RWPE2 (cell line): ENCODE measurements around the gene UBXN11.

Source experiments
- ATAC-seq: fragments of 200-7000 bp; cut with Tn5 transposase; 3 replicates; pipeline ENCODE4 v1.9.1; 2021; ENCODE audit warnings: low read depth
- DNase-seq: peaks from one replicate; pipeline ENCODE4 v3.0.0-alpha.2; 2020; ENCODE audit warnings: low spot score
- H3K27ac ChIP-seq: fragments of 450-650 bp; 2 replicates; pipeline ENCODE4 v1.5.1; 2017; ENCODE audit warnings: mild to moderate bottlenecking; ENCODE audit not compliant: poor library complexity, severe bottlenecking
- H3K27me3 ChIP-seq: fragments of 250-450 bp; sonication (Bioruptor Pico); 2 replicates; pipeline ENCODE4 v1.5.1; 2021; ENCODE audit warnings: mild to moderate bottlenecking, moderate library complexity; ENCODE audit not compliant: insufficient read depth, poor library complexity, severe bottlenecking
- H3K36me3 ChIP-seq: fragments of 250-450 bp; sonication (Bioruptor Pico); 2 replicates; pipeline ENCODE4 v1.5.1; 2020; ENCODE audit warnings: low read depth, mild to moderate bottlenecking, moderate library complexity
- H3K4me1 ChIP-seq: fragments of 250-450 bp; sonication (Bioruptor Pico); 2 replicates; pipeline ENCODE4 v1.5.1; 2021; ENCODE audit warnings: mild to moderate bottlenecking, moderate library complexity; ENCODE audit not compliant: insufficient read depth, poor library complexity, severe bottlenecking
- H3K4me3 ChIP-seq: fragments of 250-450 bp; sonication (Bioruptor Pico); 2 replicates; pipeline ENCODE4 v1.5.1; 2021; ENCODE audit warnings: mild to moderate bottlenecking, moderate library complexity; ENCODE audit not compliant: severe bottlenecking
- H3K9me3 ChIP-seq: fragments of 250-450 bp; sonication (Bioruptor Pico); 2 replicates; pipeline ENCODE4 v1.5.1; 2021; ENCODE audit warnings: mild to moderate bottlenecking, moderate library complexity; ENCODE audit not compliant: severe bottlenecking
- CTCF ChIP-seq: fragments of 450-650 bp; IDR thresholded peaks from one replicate; pipeline ENCODE4 v1.5.1; 2017; ENCODE audit warnings: mild to moderate bottlenecking, moderate library complexity; ENCODE audit not compliant: poor library complexity, severe bottlenecking

Gene UBXN11

GRCh38 chr1:26257222-26257621 lies 49.2 kb downstream of the UBXN11 start:
- Histone ChIP-seq H3K36me3 (peaks cover 78% of the 10 kb centered on the region), H3K9me3 (no peaks in the 10 kb centered on the region), H3K4me1 (no peaks in the 10 kb centered on the region)

GRCh38 chr1:26254404-26254803 lies 52.0 kb downstream of the UBXN11 start:
- ATAC-seq (no peak), DNase-seq (no peak)
- H3K9me3 ChIP-seq, result no peaks in the 10 kb centered on the region
- no peaks in the 10 kb centered on the region for H3K27me3 ChIP-seq
- H3K4me3 ChIP-seq, result no peak overlapping the region
- no peak for TF ChIP-seq CTCF
- H3K27ac ChIP-seq, result no peak overlapping the region
- H3K4me1 ChIP-seq, result no peaks in the 10 kb centered on the region
- H3K36me3 ChIP-seq, result peaks cover 62% of the 10 kb centered on the region

More at GRCh38 chr1:26257222-26257621, 49.2 kb downstream of the UBXN11 start:
- H3K27ac ChIP-seq, result no peak overlapping the region
- H3K27me3 ChIP-seq, result no peaks in the 10 kb centered on the region
- ATAC-seq, result no peak
- DNase-seq, result no peak
- no peak overlapping the region for H3K4me3 ChIP-seq
- TF ChIP-seq CTCF, result no peak

GRCh38 chr1:26252718-26253117 lies 53.7 kb downstream of the UBXN11 start:
- Histone ChIP-seq H3K9me3 (no peaks in the 10 kb centered on the region), H3K4me1 (no peaks in the 10 kb centered on the region), H3K36me3 (peaks cover 49% of the 10 kb centered on the region), H3K27me3 (no peaks in the 10 kb centered on the region), H3K4me3 (no peak overlapping the region), H3K27ac (no peak overlapping the region)
- no peak for DNase-seq
- no peak for ATAC-seq
- no peak for TF ChIP-seq CTCF

GRCh38 chr1:26239936-26240335 lies 66.5 kb downstream of the UBXN11 start:
- no peak for DNase-seq
- Histone ChIP-seq H3K4me3 (no peak overlapping the region), H3K4me1 (peaks cover 8% of the 10 kb centered on the region), H3K9me3 (no peaks in the 10 kb centered on the region), H3K27ac (no peak overlapping the region), H3K36me3 (peaks cover 50% of the 10 kb centered on the region), H3K27me3 (no peaks in the 10 kb centered on the region)
- no peak for ATAC-seq
- TF ChIP-seq CTCF, result no peak

GRCh38 chr1:26237230-26237966 lies 69.0 kb downstream of the UBXN11 start:
- Histone ChIP-seq H3K27ac (peak overlapping the region; percentile 10), H3K4me1 (peaks cover 8% of the 10 kb centered on the region), H3K36me3 (peaks cover 33% of the 10 kb centered on the region), H3K9me3 (no peaks in the 10 kb centered on the region), H3K4me3 (no peak overlapping the region), H3K27me3 (no peaks in the 10 kb centered on the region)
- ATAC-seq (no peak), DNase-seq (no peak)
- no peak for TF ChIP-seq CTCF
